ENCODE data around the gene KSR2.

KSR2 gene

DNA sequence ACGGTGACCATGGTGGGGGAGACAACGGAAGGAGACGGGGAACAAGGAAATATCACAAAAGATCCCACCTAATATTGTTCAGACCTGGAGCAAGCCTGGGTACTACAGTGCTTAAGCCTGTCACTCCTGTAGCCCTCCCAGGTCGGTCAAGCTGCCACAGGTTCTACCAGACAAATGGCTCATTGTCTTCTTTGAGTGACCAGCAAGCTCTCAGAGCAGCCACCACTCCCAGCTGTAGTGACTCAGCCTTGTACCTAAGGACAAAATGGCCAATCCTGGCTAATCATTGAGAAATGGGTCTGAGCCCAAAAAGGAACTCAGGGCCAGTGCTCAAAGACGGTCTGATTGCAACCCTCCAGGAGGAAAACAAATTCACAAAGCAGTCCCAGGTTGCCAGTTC is 368.9 kb downstream of the KSR2 start:
- no peak for DNase-seq

DNA sequence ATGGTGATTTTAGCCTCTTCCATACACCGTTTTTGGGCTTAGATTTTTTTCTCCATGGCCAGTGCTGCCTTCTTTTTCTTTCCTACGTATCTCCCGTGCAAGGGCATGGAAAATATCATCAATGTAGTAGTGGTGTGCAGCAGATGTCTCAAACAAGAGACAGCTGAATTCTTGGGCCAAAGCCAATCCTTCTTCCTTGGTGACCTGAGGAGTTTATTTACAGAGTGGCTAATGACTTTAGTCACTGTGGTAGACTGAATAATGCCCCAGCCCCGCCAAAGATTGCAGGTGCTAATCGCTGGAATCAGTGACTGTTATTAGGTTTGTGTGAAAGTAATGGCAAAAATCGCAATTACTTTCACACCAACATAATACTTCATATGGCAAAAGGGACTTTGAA is 371.8 kb downstream of the KSR2 start:
- DNase-seq = no peak

DNA sequence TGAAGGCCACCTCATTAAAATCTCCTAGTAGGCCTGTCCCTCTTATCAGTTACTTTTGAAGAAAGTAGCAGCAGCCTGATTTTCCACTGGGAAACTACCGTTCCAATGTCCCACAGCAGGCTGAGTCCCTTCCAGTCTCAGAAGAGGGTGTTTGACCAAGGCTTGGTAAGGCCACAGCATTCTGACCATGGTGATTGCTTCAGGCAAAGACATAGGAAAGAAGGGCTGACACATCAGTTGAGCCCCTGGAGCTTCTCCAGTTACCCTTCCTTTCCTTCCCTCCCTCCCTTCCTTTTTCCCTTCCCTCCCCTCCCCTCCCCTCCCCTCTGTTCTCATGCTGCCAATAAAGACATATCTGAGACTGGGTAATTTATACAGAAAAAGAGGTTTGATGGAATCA is 373.0 kb downstream of the KSR2 start:
- DNase-seq = no peak

DNA sequence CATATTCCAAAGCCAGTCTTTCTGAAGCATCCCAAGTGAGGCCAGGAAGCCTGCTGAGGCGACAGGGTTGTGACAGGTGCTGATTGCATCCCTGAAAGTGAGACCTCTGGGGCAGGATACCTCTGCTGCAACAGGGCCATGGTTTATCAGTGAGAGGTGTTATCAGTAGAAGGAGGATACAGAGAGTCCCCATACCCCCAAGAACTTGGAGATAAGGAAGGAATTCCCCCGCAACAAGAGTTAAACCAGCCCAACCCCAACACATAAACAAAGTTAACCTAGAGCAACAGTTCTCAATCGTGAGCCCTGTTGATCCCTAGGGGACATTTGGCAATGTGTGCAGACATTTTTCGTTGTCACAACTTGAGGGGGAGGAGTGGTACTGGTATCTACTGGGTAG is 374.3 kb downstream of the KSR2 start:
- no peak for DNase-seq

DNA sequence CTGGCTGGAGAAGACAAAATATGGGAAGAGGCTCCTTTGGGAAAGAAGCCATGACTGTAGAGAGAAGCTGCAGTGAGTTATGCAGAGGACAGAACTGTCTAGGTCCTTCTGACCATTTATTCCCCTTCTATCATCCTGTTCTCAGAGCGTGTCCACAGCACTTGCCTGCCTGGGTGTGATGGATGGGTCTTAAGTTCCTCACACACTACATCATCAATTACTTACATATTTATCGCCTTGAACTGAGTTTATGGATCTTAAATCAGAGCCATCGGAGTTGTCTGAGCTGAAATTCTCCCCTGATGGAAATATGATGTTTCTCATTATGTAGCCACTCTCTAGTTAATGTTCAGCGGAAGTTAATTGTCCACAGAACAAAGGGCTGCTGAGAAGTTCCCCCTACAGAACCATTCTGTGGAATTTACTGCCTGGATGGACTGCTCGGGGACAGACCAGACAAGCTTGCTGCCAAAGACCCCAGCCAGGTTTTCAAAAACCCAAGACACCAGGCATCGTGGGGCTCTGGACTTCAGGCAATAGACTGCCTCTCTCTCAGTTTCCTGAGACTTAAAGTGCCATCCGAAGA is 374.9 kb downstream of the KSR2 start:
- DNase-seq = no peak

DNA sequence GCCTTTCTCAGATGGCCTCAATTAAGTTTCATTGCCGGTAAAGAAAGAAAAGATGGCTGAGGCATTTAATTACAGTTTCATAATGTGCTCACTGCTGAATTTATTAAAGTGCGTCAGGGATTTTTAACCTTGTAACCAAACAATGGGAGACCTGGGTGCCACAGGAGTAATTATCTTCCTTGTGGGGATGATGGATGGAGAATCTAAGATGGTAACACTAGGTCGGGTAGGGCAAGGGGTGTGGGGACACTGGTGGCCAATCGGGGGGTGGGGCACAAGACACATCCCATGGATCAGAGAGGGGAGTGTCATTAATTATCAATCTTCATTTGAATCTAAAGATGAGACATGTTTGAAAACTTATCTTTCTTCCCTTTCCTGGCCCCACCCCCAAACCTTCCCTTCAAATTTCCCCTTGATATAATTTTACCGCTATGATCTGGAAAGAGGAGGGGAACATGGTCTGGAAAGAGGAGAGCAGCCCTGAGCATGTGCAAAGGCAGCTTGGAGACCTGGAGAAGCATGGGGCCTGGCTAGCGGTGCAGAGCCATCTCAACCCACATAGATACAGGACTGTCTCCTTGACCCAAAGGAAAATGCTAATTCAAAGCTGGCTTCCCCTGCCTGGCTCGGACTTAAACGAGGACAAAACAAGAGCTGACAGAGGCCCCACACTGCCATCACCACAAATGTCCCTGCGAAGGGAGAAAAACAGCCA is 376.0 kb downstream of the KSR2 start:
- no peak for DNase-seq

DNA sequence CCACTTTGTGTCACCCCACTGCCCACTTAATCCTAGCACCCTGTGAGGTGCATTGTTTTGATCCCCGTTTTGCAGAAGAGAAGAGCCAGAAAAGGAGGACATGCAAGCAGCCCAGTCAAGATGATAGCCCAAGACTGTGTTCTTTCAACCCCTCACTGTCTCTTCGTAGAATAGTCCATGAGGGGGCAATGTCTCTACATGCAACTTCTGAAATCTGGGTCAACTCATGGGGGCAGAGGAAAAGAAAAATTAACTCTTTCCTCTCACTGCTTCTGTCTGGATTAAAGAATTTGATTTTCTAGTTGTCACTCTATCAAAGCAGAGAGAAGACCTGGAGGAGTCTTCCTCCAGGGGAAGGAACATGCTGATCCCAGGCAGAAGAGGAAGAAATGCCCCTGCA is 377.8 kb downstream of the KSR2 start:
- no peak for DNase-seq

DNA sequence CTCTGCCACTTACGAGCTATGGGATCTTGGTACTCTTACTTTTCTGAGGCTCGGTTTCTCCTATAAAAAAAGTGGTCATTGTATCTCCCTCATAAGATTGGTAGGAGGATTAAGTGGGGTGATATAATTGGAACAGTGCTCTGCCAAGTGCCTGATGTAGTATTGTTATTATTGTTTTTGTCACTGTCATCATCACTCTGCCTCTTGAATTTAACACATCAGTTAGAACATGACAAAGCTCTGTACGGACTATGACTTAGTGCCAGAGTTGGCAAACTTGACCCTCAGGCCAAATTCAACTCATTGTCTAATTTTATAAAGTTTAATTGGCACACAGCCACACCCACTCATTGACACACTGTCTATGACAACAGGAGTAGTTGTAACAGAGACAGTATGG is 378.4 kb downstream of the KSR2 start:
- DNase-seq = no peak

DNA sequence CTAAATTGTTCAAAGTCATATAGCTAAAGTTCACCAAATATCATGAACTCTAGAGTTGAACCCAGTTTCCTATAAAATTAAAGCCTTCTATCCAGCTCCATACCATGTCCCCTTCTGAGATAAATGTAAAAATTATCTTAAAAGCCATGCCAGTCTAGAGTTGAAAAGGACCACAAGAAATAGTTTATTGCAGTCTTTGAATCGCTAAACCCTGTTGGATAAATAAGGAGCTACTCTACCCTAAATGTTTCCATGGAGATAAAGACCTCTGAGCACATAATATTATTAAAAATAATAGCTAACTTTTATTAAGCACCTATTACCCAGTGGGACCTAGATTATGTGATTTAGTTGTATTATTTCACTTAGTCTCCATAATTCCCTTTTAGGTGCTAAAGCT is 379.8 kb downstream of the KSR2 start:
- DNase-seq = no peak

DNA sequence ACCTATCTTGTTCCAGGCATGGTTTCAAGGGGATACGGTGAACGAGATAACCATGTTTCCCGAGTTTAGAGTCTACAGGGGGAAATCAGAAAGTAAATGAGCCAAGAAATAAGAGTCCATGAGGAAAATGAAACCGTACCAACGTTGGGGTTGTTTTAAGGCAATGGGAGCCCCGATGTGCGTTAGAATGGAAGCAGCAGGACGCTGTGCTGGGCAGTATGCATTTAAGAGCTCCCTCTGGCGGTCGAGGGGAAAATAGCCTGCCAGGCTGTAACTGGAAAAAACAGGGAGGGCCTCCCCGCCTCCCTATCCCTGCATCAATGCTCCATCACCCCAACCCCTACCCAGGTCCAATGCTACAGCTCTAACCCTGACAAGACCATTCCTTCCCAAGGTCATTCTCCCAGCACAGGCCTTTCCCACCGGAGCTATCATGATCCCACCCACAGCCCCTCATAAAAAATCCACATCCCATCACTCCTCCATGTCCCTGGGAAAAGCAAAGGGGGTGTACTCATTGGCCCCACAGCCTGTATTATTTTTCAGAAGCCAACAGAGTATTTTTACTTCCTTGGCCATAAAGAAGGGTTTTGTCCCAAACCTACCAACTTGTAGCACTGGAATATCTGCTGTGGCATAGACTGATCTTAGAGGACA is 381.0 kb downstream of the KSR2 start:
- no peak for DNase-seq

DNA sequence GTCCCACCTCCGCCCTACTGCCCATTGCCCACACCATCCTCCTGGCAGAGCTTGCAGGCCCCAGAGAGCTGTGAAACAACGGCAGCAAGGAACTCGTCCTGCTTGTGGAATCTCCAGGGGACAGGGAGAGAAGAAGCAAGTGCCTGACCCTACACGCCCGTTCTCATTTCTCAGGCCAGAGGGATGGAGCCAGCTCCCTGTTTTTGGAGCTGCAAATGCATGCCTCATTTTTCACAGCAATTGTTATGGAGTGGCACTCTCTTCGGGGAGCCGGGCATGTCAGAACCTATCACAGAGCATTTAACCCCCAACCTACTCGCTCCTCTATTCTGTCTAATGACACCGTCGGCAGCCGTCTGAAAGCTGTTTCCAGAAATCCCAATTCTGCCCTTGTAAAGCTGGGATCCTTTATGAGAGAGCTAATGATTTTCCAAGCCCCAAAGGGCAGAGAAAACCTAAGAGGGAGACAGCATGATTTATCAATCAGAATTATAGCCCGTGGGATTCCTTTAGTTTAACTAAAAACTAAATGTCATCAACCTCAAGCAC is 385.0 kb downstream of the KSR2 start:
- DNase-seq = no peak

DNA sequence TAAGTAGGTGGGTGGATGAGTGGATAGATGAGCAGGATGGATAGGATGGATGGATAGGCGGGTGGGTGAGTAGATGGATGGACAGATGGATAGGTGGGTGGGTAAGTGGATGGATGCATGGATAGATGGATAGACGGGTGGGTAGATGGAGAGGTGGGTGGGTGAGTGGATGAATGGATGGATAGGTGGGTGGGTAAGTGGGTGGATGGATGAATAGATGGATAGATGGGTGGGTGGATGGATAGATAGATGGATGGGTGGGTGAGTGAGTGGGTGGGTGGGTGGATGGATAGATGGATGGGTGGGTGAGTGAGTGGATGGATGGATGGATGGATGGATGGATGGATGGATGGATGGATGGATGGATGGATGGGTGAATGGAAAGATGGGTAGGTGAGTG is 385.7 kb downstream of the KSR2 start:
- no peak for DNase-seq

DNA sequence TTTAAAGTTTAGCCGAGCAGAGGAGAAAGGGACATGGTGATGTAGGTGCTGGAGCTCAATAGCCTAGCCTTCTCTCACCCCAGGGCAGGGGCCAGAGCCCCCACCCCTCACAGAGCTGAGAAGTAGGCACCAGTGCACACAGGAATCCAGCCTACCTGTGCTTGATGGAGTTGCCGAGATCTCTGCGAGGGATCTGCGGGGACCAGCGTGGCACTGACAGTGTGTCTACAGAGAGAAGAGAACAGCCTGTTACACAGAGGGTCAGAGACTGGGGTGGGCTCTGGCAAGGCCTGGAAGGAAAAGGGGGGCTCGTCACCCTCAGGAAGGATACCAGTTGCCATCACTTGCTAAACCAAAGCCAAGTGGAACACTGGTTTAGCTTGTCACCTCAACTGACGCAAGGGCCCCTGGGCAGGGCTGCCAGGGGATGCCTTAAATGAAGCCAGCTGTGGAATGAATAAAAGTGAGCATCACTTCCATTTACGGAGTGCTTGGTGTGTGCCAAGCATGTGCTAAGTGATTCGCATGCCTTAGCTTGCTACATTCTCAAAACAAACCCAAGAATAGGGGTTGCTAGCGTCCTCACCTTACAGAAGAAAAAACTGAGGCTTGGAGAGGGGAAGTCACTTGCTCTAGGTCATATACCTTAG is 386.5 kb downstream of the KSR2 start:
- no peak for DNase-seq

DNA sequence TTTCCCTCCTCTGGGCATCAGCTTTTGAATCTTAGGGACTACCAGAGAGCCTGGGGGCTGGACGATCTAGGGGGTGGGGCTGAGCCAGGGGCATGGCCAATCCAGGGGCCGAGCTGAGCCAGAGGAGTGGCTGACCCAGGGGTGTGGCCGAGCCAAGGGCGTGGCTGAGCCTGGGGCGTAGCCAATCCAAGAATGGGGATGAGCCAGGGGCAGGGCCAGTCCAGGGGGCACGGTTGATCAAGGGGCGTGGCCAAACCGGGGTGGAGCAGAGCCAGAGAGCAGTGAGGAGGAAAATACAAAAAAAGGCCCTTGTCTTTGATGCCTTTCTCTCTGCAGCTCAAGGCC is 388.1 kb downstream of the KSR2 start:
- no peak for DNase-seq

DNA sequence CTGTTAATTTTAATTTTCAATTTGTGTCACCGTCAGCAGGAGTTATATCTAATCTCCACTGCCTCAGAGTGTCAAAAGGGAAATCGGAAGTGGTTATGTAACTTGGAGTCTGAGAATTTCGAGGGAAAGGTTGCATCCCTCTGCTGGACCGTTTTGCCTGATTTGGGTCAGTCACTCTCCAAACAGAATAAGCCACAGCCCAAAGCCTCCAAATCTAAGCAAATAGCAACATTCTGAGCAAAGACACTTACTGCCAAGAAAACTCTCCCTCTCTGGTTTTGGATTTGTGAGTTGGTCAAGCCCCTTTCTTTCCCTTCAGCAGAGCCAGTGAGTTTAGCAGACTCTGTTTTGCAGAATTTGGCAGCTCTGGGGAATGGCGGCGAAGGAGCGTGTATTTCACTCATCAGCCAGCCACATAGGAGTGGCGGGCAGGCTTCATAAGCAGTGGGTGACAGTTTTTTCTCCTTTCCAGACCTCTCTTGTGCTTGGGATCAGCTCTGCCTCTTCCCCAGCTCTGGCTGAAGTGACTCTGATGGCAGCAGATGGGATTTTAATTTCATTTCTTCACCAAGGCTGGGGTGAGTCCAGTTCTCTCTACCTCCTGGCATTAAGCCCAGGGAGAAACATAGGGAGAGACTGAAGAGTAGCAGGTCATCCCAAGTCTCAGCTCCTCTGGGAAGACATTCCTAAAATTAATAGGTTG is 388.6 kb downstream of the KSR2 start:
- no peak for DNase-seq

DNA sequence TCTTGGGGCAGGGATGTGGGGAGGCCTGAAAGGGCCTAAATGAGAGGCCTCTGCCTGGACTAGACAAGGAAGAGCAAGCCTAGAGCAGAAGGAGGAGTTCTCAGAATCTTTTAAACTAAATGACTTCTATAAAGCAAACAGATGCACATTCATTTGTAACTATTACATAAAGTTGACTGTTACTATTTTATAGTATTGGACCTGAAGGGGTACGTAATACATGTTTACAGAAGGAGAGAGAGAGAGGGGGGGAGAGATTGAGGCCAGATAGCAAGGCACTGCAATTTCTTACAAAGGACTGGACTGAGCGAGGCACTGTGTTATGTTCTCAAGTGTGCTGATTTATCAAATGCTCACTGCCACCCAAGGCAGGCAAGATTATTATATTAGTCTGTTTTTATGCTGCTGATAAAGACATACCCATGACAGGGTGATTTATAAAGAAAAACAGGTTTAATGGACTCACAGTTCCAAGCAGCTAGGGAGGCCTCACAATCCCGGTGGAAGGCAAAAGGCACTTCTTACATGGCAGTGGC is 391.6 kb downstream of the KSR2 start:
- DNase-seq = no peak

DNA sequence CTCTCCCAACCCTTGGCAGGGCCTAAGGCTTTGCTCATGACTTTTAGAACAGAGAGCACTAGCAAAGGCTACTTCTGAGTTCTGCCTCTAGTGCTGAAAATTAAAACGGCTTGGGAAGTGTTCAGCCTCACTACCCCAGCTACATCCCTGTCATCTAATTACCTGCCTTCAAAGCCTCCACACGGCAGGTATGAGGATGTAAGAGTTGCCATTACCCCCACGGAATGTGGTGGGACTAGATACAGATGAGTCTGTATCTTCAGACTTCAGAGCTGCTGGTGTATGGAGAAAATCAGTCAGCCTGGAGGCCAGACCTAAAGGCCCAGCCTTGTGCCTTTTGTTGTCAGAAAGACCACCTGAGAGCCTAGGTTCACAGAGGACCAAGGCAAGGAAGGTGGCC is 392.7 kb downstream of the KSR2 start:
- DNase-seq = no peak

DNA sequence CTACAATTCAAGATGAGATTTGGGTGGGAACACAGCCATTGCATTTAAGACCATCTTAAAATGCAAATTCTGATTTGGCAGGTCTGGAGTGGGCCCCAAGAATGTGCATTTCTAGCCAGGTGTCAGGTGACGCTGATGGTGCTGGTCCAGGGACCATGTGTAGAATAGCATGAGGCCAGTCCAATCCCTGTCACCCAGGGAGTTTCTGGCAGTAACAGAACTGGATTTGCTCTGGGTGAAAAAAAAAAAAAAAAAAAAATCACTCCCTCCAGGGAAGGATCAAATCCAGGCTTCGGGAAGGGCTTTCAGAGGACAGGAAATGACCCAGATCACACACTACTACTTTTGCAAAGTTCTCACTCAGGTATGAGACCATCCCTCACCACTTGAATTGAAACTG is 394.1 kb downstream of the KSR2 start:
- no peak for DNase-seq

DNA sequence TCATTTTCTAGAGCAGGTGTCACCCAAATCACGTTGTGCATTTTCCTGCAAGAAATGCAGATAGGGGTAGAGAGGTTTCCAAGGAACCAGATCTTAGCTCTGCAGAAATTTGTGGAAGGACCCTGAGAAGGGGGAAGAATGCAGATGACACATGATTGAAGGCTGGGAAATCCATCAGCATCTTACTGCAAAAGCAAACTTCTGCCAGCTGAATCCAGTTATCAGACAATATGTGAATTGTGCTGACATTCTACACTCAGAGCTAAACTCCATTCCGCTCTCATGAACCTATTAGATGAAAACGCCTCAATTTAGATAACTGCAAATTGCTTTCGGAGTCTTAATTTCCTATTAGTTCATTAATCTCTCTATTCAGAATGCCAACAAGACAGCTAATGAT is 396.0 kb downstream of the KSR2 start:
- DNase-seq = no peak

DNA sequence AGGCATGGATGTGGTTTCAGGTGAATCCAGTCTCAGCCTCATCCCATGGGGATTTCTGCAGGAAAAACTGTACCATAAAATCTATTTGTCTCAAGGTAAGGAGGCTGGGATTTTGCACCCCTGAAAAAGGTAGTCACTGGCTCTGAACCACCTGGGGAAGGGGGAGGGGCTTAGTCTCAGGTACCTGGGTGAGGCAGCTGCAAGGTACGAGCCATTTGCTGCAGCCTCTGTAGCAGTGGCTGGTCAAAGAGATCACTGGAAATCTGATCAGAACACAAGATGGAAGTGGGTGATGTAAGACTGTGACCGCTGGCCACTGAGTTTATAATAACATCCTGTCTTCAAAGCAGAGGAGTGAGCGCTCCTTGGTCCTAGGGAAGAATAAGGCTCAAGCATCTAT is 397.5 kb downstream of the KSR2 start:
- DNase-seq = no peak

DNA sequence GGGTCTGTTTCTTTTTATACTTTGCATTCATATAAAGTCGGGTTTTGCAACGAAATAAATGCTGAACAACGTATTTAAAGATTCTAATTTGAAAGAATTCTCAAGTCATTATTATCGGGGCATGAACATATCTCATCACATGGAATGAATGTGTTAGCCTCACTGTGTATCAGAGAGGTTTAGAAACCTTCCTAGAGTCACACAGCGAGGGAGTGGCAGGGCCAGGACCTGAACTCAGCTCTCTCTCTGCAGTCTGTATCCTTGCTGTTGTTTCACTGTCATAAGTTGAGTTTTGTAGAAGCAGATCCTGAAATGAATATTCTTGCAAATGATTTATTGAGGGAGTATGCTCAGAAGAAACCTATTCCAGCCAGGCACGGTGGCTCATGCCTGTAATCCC is 398.2 kb downstream of the KSR2 start:
- DNase-seq = no peak

DNA sequence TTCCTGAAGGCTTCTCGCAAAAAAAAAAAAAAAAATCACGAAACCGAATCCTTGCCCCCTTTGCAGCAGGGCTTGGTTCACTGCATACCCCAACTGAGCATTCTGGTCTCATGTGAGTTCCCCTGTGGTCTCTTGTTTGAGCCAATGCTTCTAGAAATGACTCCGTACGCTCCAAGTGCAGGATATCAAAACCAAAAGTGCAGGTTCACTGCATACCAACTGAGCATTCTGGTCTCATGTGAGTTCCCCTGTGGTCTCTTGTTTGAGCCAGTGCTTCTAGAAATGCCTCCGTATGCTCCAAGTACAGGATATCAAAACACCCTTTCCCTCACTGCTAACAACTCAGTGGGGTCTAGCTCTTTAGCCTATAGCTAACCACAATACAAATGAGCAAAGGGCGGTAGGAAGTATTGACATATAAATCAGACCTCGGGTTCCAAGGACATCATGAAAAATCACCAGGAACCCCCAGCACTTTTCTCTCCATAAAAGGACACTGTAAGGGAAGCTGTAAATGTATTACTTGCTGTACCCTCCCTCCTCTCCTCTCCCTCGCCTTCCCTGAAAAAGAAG is 401.1 kb downstream of the KSR2 start:
- DNase-seq = no peak

DNA sequence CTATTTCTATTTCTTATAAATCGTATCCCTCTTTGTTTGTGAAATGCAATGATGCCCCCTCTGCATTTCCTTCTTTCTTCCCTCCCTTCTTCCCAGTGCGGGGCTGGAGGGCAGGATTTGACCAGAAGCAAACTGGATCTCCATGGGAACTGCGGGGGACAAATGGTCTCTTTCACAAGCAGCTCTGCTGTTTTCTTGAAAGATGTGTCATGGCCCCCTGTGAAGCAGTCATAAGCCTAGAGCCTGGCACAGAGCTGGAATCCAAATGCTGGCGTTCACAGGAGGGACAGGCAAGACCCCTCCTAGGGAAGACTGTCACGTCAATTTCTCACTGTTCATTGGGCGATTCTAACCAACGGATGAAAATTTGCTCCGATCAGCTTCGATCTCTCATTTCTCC is 403.9 kb downstream of the KSR2 start:
- no peak for DNase-seq
